NAMALWA (cell line): ENCODE results near the gene OTOGL.
"Not testable (repeated sequence)": the region's sequence is repeated elsewhere in the genome, so short reads cannot be mapped to it uniquely, and the experiment has no call there.

ENCODE experiments used
- DNase-seq: peaks from one replicate; pipeline ENCODE4 v3.0.0-alpha.2; 2015; ENCODE audit warnings: low spot score

The OTOGL gene

GRCh38 chr12:80226576-80226975 is 127.2 kb downstream of the OTOGL start:
- no peak for DNase-seq

DNA sequence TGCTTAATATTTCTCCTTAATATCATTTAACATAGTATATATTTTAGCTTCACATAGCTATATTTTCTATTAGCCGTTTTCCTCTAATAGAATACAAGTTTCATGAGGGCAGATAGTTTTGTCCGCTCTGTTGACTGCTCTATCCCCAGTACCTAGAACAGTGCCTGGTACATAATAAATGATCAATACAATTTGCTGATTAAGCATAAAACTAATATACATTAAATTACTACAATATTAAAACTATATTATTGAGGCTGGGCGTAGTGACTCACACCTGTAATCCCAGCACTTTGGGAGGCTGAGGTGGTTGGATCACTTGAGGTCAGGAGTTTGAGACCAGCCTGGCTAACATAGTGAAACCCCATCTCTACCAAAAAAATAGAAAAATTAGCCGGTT is 128.6 kb downstream of the OTOGL start:
- not testable (repeated sequence) for DNase-seq

DNA sequence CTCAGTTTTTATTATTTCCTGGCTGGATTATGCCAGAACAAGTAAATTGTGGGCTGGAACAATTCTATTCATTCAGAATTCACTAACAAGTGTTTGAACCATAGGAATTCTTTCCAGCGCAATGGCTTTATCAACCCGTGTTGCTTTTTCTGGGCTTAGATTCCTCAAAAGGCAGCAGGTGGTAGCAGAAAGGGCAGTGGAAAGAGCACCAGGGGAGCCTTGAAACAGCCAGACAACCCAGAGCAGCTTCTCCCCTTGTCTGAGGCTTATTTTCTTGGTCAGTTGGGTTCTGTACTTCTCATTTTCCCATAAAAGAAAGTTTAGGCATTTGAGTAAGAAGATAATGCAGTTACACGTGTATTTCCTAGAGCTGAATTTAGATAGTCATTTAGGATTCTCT is 130.7 kb downstream of the OTOGL start:
- DNase-seq: no peak

DNA sequence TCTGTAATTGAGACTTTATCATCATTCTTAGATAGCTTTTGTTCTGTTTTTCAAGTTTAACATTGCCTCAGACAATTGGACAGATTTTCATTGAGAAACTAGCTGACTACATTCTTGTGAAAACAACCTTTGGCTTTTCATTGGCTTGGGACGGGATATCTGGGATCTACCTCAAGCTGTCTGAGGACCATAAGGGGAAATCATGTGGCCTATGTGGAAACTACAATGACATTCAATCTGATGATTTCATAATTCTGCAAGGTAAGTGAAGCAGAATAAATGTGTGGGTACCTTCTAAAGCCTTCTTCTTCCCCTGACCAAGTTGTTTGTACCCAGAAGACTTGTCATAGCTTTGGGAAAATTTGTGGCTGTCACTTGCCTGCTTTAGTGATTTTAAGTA is 133.5 kb downstream of the OTOGL start:
- DNase-seq: no peak

DNA sequence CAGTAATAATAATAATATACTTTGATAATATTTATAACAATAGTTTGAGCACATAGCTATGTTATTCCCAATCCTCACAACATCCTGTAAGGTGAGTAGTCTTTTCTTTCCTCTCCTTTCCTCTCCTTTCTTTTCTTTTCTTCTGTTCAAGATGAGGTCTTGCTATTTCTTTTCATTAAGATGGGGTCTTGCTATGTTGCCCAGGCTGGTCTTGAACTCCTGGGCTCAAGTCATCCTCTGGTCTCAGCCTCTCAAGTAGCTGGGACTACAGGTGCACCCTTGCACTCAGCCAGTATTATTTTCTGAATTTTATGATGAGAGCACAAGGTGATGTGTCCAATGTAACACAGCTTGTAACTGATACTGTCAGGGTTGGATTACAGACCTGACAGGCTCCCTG is 134.6 kb downstream of the OTOGL start:
- DNase-seq: no peak

GRCh38 chr12:80234667-80235066 is 135.3 kb downstream of the OTOGL start:
- DNase-seq: no peak

GRCh38 chr12:80235944-80236343 is 136.6 kb downstream of the OTOGL start:
- DNase-seq: no peak

GRCh38 chr12:80239867-80240266 is 140.5 kb downstream of the OTOGL start:
- no peak for DNase-seq

DNA sequence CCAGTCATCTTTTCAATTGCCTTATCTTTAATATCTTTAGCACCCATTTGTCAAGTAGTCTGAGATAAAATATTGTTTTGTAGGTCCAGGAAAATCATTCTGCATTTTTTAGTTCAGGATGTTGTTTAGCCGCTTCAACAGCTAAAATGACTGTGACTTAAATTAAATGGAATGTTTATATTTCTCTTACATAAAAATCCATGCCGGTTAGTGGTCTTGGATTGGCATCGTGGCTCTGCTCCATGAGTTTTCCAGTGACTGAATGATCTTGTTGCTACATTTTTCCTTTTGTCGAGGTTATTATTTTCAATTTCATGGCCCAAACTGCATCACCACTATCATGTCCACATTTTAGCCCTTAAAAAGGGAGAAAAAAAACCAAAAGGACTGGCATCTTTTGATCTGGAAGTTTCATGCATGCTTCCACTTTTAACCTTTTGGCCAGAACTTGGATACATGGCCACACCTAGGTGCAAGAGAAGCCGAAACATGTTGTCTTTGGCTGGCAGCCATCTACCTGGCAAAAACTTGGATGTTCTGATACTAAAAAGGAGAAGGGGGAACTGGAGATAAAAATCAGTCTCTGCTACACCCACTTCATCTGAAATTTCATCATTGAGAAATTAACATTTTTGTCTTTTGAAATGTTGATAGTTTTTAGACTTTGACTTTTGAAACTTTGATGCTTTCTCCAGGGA is 142.4 kb downstream of the OTOGL start:
- no peak for DNase-seq

- no peak for DNase-seq
Observed at GRCh38 chr12:80242321-80242720, 143.0 kb downstream of the OTOGL start.

- not testable (repeated sequence) for DNase-seq
Observed at GRCh38 chr12:80249581-80249980, 150.2 kb downstream of the OTOGL start.

GRCh38 chr12:80257920-80258319 is 158.6 kb downstream of the OTOGL start:
- DNase-seq: no peak

DNA sequence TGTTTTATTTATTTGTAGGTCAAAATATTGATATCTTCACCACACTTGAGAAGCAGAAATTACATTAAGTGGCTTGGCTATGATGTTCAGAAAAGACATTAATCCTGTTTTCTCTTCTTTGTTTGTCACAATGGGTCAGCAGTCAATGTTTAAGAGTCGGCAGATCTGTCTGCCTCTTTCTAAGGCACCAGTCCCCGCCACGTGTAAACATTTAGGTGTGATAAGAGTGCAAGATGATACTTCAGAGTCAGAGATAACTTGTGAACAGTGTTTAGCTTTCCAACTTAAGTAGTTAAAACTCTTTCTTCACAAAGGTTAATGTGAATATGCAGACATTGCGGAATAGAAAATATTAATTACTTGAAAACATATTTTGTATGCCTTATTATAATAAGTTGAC is 160.9 kb downstream of the OTOGL start:
- DNase-seq: no peak

DNA sequence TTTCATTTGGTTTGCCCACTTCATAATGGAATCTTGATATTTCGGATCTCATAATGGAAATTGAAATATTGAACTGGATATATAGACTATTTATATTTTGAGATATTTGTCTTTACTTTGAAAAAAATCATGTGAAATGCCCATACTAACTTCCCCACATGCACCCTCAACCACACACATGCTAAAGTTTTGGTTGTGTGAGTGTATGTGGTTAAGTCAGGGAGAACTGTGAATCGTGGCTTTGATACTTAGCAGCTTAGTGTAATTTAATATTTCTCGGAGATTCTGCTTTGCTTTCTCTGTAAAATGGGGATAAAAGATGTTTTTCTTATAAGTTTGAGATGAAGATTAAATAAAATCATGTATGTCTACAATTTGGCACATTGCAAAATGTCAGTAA is 162.1 kb downstream of the OTOGL start:
- no peak for DNase-seq

GRCh38 chr12:80262346-80262745 is 163.0 kb downstream of the OTOGL start:
- no peak for DNase-seq

DNA sequence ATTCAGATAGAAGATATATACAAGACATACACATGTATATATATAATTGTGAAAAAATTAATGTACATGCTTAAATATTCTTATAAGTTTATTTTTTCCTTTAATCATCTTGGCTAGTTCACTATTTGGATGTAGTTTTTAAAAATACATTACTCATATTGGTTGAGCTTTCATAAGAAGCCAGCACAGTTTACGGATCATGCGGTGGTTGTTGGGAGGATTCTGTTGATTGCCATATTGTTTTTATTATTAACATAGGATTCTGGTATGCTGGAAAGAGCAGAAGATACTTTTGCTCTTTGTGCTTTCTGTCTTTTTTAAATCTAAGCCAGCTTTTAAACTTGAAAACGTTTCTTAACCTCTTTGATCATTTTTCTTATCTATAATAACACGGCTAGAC is 163.4 kb downstream of the OTOGL start:
- DNase-seq: no peak

DNA sequence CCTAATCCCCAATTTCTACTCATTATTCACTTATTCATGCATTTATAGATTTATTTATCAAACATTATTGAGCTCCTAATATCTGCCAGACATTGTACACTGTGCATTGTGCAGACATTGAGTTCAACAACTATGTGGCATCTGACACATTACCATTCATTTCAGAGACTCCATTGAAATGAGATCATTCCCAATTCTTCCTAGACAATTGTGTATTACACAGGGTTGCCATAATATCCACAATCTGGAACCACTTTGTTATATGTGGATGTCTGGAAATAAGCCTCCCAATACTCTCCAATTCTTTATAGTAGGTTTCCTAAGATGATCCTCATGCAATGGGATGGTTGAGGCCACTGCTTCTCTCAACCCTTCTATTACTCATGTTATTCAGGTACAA is 165.0 kb downstream of the OTOGL start:
- DNase-seq: no peak

GRCh38 chr12:80264891-80265290 is 165.6 kb downstream of the OTOGL start:
- no peak for DNase-seq

- no peak for DNase-seq
Observed at GRCh38 chr12:80268924-80269749, 169.8 kb downstream of the OTOGL start.

DNA sequence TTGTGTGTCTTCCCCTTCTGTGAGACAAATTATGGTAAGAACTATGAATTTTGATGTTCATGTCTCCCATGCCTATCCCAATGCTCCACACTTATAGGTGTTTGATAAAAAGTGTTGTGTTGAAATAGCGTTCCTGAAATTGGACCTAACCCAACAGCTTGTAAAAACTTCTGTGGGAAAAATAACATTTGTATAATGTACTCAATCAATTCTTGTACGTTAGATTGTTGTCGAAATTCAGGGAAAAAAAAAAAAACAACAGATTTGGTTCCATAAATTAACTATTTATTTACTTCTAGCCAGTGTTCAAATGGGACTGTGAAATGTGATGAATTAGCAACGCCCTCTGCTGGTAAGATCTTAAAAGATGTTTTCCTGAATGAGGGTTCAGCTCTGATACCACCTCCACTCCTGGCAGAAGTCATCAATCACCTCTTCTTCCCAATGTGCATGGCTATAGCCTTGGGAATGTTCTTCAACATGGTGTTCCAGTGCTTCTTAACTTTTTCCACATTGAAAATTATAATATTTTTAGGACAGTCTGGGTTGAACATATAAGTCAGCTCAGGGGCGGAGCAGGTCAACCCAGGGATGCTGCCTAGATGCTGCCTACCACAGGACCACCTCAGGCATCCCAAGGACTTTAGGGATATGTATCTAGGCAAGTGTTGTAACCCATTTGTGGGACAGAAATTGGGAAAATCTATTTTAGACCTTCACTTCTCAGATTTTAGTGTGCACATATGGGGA is 170.6 kb downstream of the OTOGL start:
- DNase-seq: peak; percentile 58

DNA sequence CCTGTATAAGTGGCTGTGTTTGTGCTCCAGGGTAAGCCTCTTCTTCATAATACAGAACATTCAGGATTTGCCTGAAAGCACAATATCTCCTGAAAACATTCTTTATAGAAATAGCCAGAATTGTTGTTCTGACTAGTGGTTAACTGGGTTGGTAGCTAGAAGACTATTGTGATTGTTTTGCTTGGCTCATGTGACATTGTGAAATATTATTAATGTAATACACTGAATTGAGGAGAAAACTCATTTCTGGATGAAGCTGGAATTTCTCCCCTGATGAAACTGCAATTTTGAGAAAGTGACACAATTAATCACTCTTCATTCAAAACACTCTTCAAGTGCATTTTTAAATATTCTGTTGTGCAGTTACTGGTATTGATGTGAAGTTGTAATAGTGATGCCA is 172.4 kb downstream of the OTOGL start:
- no peak for DNase-seq

DNA sequence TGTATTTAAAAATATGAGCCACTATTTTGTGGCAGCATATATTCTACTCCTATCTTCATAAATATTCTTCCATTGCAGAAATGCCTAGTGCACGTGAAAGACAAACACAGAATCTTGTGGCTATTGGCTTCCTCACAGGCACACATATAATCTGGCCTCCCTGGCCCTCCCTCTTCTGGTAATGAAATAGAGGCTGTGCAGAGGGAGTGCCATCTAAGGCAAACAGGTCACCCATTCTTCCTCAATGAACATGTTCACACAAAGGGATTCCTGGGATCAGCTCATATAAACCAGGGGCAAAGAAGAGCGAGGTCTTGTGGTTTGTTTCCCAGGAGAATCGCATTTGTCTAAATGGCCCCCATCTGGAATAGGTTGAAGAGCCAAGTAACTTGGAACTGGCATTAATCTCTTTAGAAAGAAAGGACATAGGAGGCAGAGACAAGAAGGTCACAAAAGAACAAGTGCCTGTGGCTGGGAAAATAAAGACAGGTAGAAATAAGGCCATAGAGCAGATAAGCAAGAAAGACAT is 173.1 kb downstream of the OTOGL start:
- DNase-seq: no peak

GRCh38 chr12:80273144-80273543 is 173.8 kb downstream of the OTOGL start:
- no peak for DNase-seq
